Psoas muscle (tissue), 8 donors: ENCODE data around the gene PPP2R2D. TPM values are rescaled to one million over a fixed set of nuclear protein-coding genes. Genes with fewer than 3 reads are reported as not detected.

Source experiments
- ATAC-seq, 4 donors: fragments of 200-7000 bp; cut with Tn5 transposase; one replicate each; pipeline ENCODE4 v1.9.1; 2020; ENCODE audit warnings: moderate library complexity in 3 of 4, mild to moderate bottlenecking in 2 of 4
- DNase-seq, 2 donors: peaks; one replicate each; pipeline ENCODE4 v3.0.0-alpha.2; 2020
- H3K27ac ChIP-seq: fragments of 200-600 bp; one replicate; pipeline ENCODE4 v1.8.0; 2022
- H3K27me3 ChIP-seq, 3 donors: fragments of 200-600 bp in 1 of 3; one replicate each; pipeline versions ENCODE4 v1.6.1 to v1.8.0; 2013 to 2022; ENCODE audit warnings: low read length in 2 of 3, mild to moderate bottlenecking in 2 of 3, moderate library complexity in 1 of 3; ENCODE audit not compliant: insufficient read depth in 3 of 3
- H3K36me3 ChIP-seq, 2 donors: fragments of 200-600 bp in 1 of 2; one replicate each; pipeline versions ENCODE4 v1.6.1 to v1.8.0; 2013 to 2022; ENCODE audit warnings: low read depth in 1 of 2, mild to moderate bottlenecking in 1 of 2, moderate library complexity in 1 of 2; ENCODE audit not compliant: insufficient read depth in 1 of 2
- H3K4me1 ChIP-seq: fragments of 200-600 bp; one replicate; pipeline ENCODE4 v1.8.0; 2022
- H3K4me3 ChIP-seq: fragments of 200-600 bp; one replicate; pipeline ENCODE4 v1.8.0; 2022; ENCODE audit warnings: mild to moderate bottlenecking
- H3K9me3 ChIP-seq: fragments of 200-600 bp; one replicate; pipeline ENCODE4 v1.8.0; 2022
- CTCF ChIP-seq: fragments of 200-600 bp; IDR thresholded peaks from one replicate; pipeline ENCODE4 v1.8.0; 2022; ENCODE audit warnings: antibody characterized with exemption
- WGBS, 3 donors: extraction: QIAGEN DNeasy Blood & Tissue Kit; methylation state at CpG; one replicate each; pipeline versions ENCODE4 v1.1.6 to v1.1.7; 2013; 5-methylcytosine and 5-hydroxymethylcytosine counted together
- intact Hi-C, 2 donors: fragments of 100-400 bp; cut with DNase I; formaldehyde crosslinking; loops; one replicate each; pipeline versions ENCODE4 v1.11.0 to v1.14.2; 2022
- polyA plus RNA-seq, 3 donors: library from polyadenylated mRNA; stranded (reverse); fragments of 200-250 nt; gene quantifications; one replicate each; pipeline ENCODE4 v1.2.3, GENCODE V29; 2013
- total RNA-seq, 4 donors: library from RNA; stranded (reverse); fragmentation: NEBNext Ultra II Directional in 2 of 4; extraction: Animal tissue kit (Norgen Biotek cat#: 25700) in 2 of 4; gene quantifications; one replicate each; pipeline versions ENCODE4 v1.2.1 to v1.2.4, GENCODE V29; 2021 to 2023
- donor health status: healthy with polysubstance abuse.
- donor health status: DM: no; HTN: no; CAD: no; lungs with moderate emphysema.
- donor health status: Bipolar disorder and iron deficiency.
- donor health status: healthy.
- donor health status: DM: yes; HTN: yes; CAD: no.
- donor health status: DM: no; HTN: no; CAD: no.
- donor health status: DM: no; HTN: no; CAD: no.
- donor health status: DM: yes; HTN: yes; CAD: no.

Gene PPP2R2D
- total and polyA plus RNA-seq, 7 donors: 19.2 to 47.4 (median 25.7) TPM

- ATAC-seq (no peak), DNase-seq (no peak)
- TF ChIP-seq CTCF: no peak
- peaks cover 0 to 48% (median 7%) of the 10 kb centered on the region in 3 donors for H3K27me3 ChIP-seq
- intact Hi-C loops: no loop called here
- WGBS, 3 donors: 90 to 94% (median 92%) methylated on average over 17 of the region's 17 CpGs
- no peaks in the 10 kb centered on the region for H3K4me1 ChIP-seq
- H3K4me3 ChIP-seq: no peak overlapping the region
- H3K36me3 ChIP-seq: no peaks in the 10 kb centered on the region
- no peak overlapping the region for H3K27ac ChIP-seq
- H3K9me3 ChIP-seq: no peaks in the 10 kb centered on the region
Measured at GRCh38 chr10:131895116-131895515, 5.7 kb upstream of the PPP2R2D start.

GRCh38 chr10:131896403-131896802 lies 4.4 kb upstream of the PPP2R2D start:
- intact Hi-C loops: no loop called here
- WGBS, 3 donors: 83 to 86% (median 84%) methylated on average over 9 of the region's 9 CpGs
- TF ChIP-seq CTCF: no peak
- no peak overlapping the region for H3K4me3 ChIP-seq
- H3K36me3 ChIP-seq: no peaks in the 10 kb centered on the region
- H3K27ac ChIP-seq: no peak overlapping the region
- H3K9me3 ChIP-seq: no peaks in the 10 kb centered on the region
- H3K4me1 ChIP-seq: no peaks in the 10 kb centered on the region
- peaks cover 0 to 41% (median 6%) of the 10 kb centered on the region in 3 donors for H3K27me3 ChIP-seq
- no peak for DNase-seq
- ATAC-seq: no peak

DNA sequence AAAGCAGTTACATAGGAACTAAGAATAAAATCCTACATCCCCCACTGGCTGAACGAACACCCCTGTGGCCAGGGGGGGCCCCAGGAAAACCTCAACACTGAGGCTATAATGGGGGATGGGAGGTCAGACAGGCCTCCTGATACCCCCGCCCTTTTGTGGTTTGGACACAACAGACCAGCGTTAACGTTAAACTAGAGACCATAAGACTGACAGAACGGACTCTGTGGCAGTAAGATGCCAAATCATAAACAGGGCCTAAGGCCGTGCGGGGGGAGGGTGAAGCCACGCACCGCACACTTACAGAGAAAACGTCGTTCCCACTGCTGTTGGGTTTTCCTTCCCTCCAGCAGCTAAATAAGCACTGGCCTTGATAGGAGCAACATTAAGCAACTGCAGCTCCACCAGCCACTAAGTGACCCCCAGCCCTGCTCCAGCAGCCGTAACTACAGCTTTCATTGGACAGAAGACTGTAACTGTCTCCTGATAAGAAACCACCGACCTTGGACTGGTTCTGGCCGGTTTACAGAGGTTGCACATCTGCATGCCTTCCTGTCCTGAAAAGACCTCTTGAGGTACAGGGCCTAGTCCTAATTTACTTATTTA lies 3.4 kb upstream of the PPP2R2D start:
- Histone ChIP-seq H3K9me3 (no peaks in the 10 kb centered on the region), H3K27ac (no peak overlapping the region), H3K27me3 (peaks cover 0 to 33% (median 4%) of the 10 kb centered on the region in 3 donors), H3K4me1 (peaks cover 6% of the 10 kb centered on the region), H3K36me3 (no peaks in the 10 kb centered on the region), H3K4me3 (no peak overlapping the region)
- 63 to 68% (median 64%) methylated on average over 14 of the region's 14 CpGs for WGBS, 3 donors
- ATAC-seq (no peak), DNase-seq (no peak)
- TF ChIP-seq CTCF: no peak
- intact Hi-C loops: no loop called here

- ATAC-seq (no peak), DNase-seq (no peak)
- Histone ChIP-seq H3K4me3 (no peak overlapping the region), H3K9me3 (no peaks in the 10 kb centered on the region), H3K27ac (no peak overlapping the region), H3K4me1 (peaks cover 13% of the 10 kb centered on the region), H3K27me3 (peaks cover 0 to 27% (median 4%) of the 10 kb centered on the region in 3 donors), H3K36me3 (no peaks in the 10 kb centered on the region)
- intact Hi-C loops: no loop called here
- 75 to 81% (median 77%) methylated on average over 8 of the region's 8 CpGs for WGBS, 3 donors
- no peak for TF ChIP-seq CTCF
Measured at GRCh38 chr10:131898061-131898460, 2.7 kb upstream of the PPP2R2D start.

GRCh38 chr10:131898713-131899112 lies 2.1 kb upstream of the PPP2R2D start:
- no peak for ATAC-seq
- TF ChIP-seq CTCF: no peak

More at GRCh38 chr10:131898713-131899112, 2.1 kb upstream of the PPP2R2D start:
- Histone ChIP-seq H3K4me3 (no peak overlapping the region), H3K4me1 (peaks cover 19% of the 10 kb centered on the region), H3K27ac (no peak overlapping the region), H3K9me3 (no peaks in the 10 kb centered on the region), H3K27me3 (peaks cover 0 to 20% (median 4%) of the 10 kb centered on the region in 3 donors), H3K36me3 (no peaks in the 10 kb centered on the region)
- no peak for DNase-seq
- intact Hi-C loops: no loop called here
- 43 to 51% (median 48%) methylated on average over 5 of the region's 5 CpGs for WGBS, 3 donors
